ENCODE results near the gene MAB21L3. TPM values are rescaled to one million over a fixed set of nuclear protein-coding genes. Genes with fewer than 3 reads are reported as not detected.

The MAB21L3 gene
- total and polyA plus RNA-seq, 2 experiments from 2014 or later, result not detected

- Mint-ChIP-seq H3K4me3 (no peak overlapping the region), H3K4me1 (no peaks in the 10 kb centered on the region), H3K9me3 (peaks cover 19% of the 10 kb centered on the region), H3K27ac (no peak overlapping the region; the same call in 1 of the 2 replicates), H3K27me3 (ENCODE audit: insufficient read depth, low read depth, poor library complexity) (peaks cover 2% of the 10 kb centered on the region), H3K36me3 (ENCODE audit: low read depth) (no peaks in the 10 kb centered on the region; the same call in 2 of the 3 replicates)
- no peaks in the 10 kb centered on the region for H3K79me2 ChIP-seq (replicated peaks; ENCODE audit: insufficient read depth)
- no peak for DNase-seq (ENCODE audit: low spot score)
- H2AFZ ChIP-seq, result no peak overlapping the region
- H3K9me2 ChIP-seq (ENCODE audit: insufficient read depth), result peaks cover 5% of the 10 kb centered on the region; the same call in 1 of the 2 replicates
- no peak overlapping the region for H3K4me2 ChIP-seq
- no peak overlapping the region for H3K27ac ChIP-seq (ENCODE audit: low read depth)
- no peaks in the 10 kb centered on the region for H4K20me1 ChIP-seq (replicated peaks; ENCODE audit: insufficient read depth)
- no peaks in the 10 kb centered on the region for H3F3A ChIP-seq (replicated peaks; ENCODE audit: low read depth)
- TF ChIP-seq ETS1 (IDR thresholded peaks at IDR 0.05), result no peak
- no peak for TF ChIP-seq EZH2 (IDR thresholded peaks at IDR 0.05; ENCODE audit: low read depth, unreplicated experiment)
- TF ChIP-seq REST (IDR thresholded peaks at IDR 0.05; ENCODE audit: unreplicated experiment), result no peak
- TF ChIP-seq CREB1 (CRISPR knock-in tag; IDR thresholded peaks at IDR 0.05; ENCODE audit: low read depth), result no peak
- TF ChIP-seq ZNF114 (CRISPR knock-in tag; IDR thresholded peaks at IDR 0.05), result no peak
- TF ChIP-seq NANOG (IDR thresholded peaks at IDR 0.05; ENCODE audit: borderline replicate concordance), result no peak
- no peak for TF ChIP-seq JUNB (IDR thresholded peaks at IDR 0.05; ENCODE audit: unreplicated experiment)
- no peak for TF ChIP-seq ZNF331 (CRISPR knock-in tag; IDR thresholded peaks at IDR 0.05; ENCODE audit: low read depth)
- no peak for TF ChIP-seq POLR2AphosphoS5 (IDR thresholded peaks at IDR 0.05; ENCODE audit: low read depth)
- TF ChIP-seq EZH2phosphoT487 (IDR thresholded peaks at IDR 0.05; ENCODE audit: unreplicated experiment), result no peak
- no peak for TF ChIP-seq ZNF462 (CRISPR knock-in tag; IDR thresholded peaks at IDR 0.05)
- TF ChIP-seq STAT1 (IDR thresholded peaks at IDR 0.05; ENCODE audit: unreplicated experiment), result no peak
- no peak for TF ChIP-seq CTCF (conservative IDR thresholded peaks at IDR 0.05; ENCODE audit: low read depth in 2 of 2)
- no peak overlapping the region for H3K4me3 ChIP-seq
- H3K4me1 ChIP-seq (ENCODE audit: insufficient read depth), result no peaks in the 10 kb centered on the region
- no peaks in the 10 kb centered on the region for H3K36me3 ChIP-seq (ENCODE audit: insufficient read depth)
- H3K27me3 ChIP-seq (ENCODE audit: insufficient read depth), result no peaks in the 10 kb centered on the region
- ATAC-seq, result no peak
Measured at GRCh38 chr1:116091083-116091482, 20.1 kb upstream of the MAB21L3 start.

All from GM23338 (cell line).